HCT116 (cell line): Measurements from ENCODE around the gene HIP1. TPM values are rescaled to one million over a fixed set of nuclear protein-coding genes. Genes with fewer than 3 reads are reported as not detected.

ENCODE experiments used
- ATAC-seq: fragments of 200-7000 bp; cut with Tn5 transposase; 2 replicates; pipeline ENCODE4 v1.9.1; 2020; ENCODE audit warnings: mild to moderate bottlenecking, moderate library complexity
- BruUV-seq: library from RNA; stranded (reverse); fragments of 400-500 nt; replicated peaks from 2 replicates; lab custom pipeline; 2021; lab: Mats Ljungman, UMichigan
- CTCF ChIA-PET: fragments of 300-600 bp; sonication (Branson Sonifier 250); formaldehyde crosslinking; loops from one replicate; lab custom pipeline; 2021; ENCODE audit warnings: antibody characterized with exemption; lab: Charles Lee
- POLR2A ChIA-PET: fragments of 300-600, 350-600 bp; sonication (Branson Sonifier 250); formaldehyde crosslinking; loops from one replicate; lab custom pipeline; 2021; ENCODE audit warnings: antibody characterized with exemption; lab: Charles Lee
- RAD21 ChIA-PET, 2 experiments: fragments of 300-600 bp; sonication (Branson Sonifier 250); formaldehyde crosslinking; loops; one replicate each; lab custom pipeline; 2023; ENCODE audit warnings: low total read pairs in 2 of 2; ENCODE audit not compliant: uncharacterized antibody in 2 of 2, unreplicated experiment in 2 of 2, low non-redundant PET in 1 of 2; lab: Charles Lee
- DNase-seq: peaks from one replicate; pipeline ENCODE4 v3.0.0-alpha.2; 2010; ENCODE audit warnings: low read depth, low spot score
- H2AFZ ChIP-seq: fragments of 200-600 bp; shearing (Covaris generic), sonication (generic); 2 replicates; pipeline ENCODE4 v1.6.1; 2017; ENCODE audit warnings: low read depth, mixed run types, mixed read lengths, antibody characterized with exemption, low read length; ENCODE audit not compliant: poor library complexity, severe bottlenecking
- H3K27ac ChIP-seq: 2 replicates; pipeline ENCODE4 v1.5.1; 2012; ENCODE audit warnings: low read depth, low read length
- H3K27me3 ChIP-seq: fragments of 200-600 bp; sonication (generic); 2 replicates; pipeline ENCODE4 v1.6.1; 2016; ENCODE audit warnings: mixed run types, low read length, mixed read lengths; ENCODE audit not compliant: insufficient read depth
- H3K36me3 ChIP-seq, 2 experiments: fragments of 200-500 bp in 1 of 2; fragments of 200-600 bp in 1 of 2; sonication (Bioruptor generic) in 1 of 2; sonication (generic) in 1 of 2; 2 replicates each; pipeline versions ENCODE4 v1.5.1 to v1.6.1; 2014 to 2016; ENCODE audit warnings: low read length in 2 of 2, inconsistent platforms in 1 of 2, mixed read lengths in 1 of 2, mixed run types in 1 of 2; ENCODE audit not compliant: insufficient read depth in 2 of 2, control insufficient read depth in 1 of 2
- H3K4me1 ChIP-seq, 2 experiments: fragments of 200-600 bp in 1 of 2; sonication (generic) in 1 of 2; 2 replicates each; pipeline versions ENCODE4 v1.5.1 to v1.6.1; 2012 to 2017; ENCODE audit warnings: low read length in 2 of 2, inconsistent platforms in 1 of 2, mild to moderate bottlenecking in 1 of 2, mixed read lengths in 1 of 2, mixed run types in 1 of 2, moderate library complexity in 1 of 2; ENCODE audit not compliant: insufficient read depth in 2 of 2, control insufficient read depth in 1 of 2
- H3K4me2 ChIP-seq: fragments of 200-600 bp; sonication (generic); 2 replicates; pipeline ENCODE4 v1.6.1; 2017; ENCODE audit warnings: mixed run types, low read length, mixed read lengths
- H3K4me3 ChIP-seq, 2 experiments: fragments of 200-600 bp in 1 of 2; sonication (generic) in 1 of 2; replicated peaks in 1 of 2; 2 replicates each; pipeline ENCODE4 v1.5.1; 2011 to 2016; ENCODE audit warnings: low read length in 2 of 2, control low read depth in 1 of 2, low read depth in 1 of 2, mild to moderate bottlenecking in 1 of 2, mixed read lengths in 1 of 2, mixed run types in 1 of 2
- H3K79me2 ChIP-seq: fragments of 200-600 bp; sonication (generic); 2 replicates; pipeline ENCODE4 v1.6.1; 2017; ENCODE audit warnings: mild to moderate bottlenecking, mixed run types, low read length, moderate library complexity, mixed read lengths; ENCODE audit not compliant: insufficient read depth
- H3K9ac ChIP-seq: fragments of 200-600 bp; sonication (generic); 2 replicates; pipeline ENCODE4 v1.6.1; 2016; ENCODE audit warnings: low read length, mixed read lengths
- H3K9me2 ChIP-seq: fragments of 200-600 bp; sonication (generic), shearing (Covaris generic); 2 replicates; pipeline ENCODE4 v1.6.1; 2017; ENCODE audit warnings: mixed run types, mild to moderate bottlenecking, moderate library complexity; ENCODE audit not compliant: insufficient read depth
- H3K9me3 ChIP-seq, 2 experiments: fragments of 200-500 bp in 1 of 2; fragments of 200-600 bp in 1 of 2; sonication (Bioruptor generic) in 1 of 2; sonication (generic) in 1 of 2; 2 replicates each; pipeline ENCODE4 v1.6.1; 2014 to 2017; ENCODE audit warnings: low read length in 2 of 2, mixed read lengths in 2 of 2, inconsistent platforms in 1 of 2, low read depth in 1 of 2, mild to moderate bottlenecking in 1 of 2, mixed run types in 1 of 2, moderate library complexity in 1 of 2; ENCODE audit not compliant: control insufficient read depth in 1 of 2, insufficient read depth in 1 of 2
- H4K20me1 ChIP-seq: fragments of 200-600 bp; sonication (generic), shearing (Covaris generic); 2 replicates; pipeline ENCODE4 v1.6.1; 2017; ENCODE audit warnings: mixed run types, mild to moderate bottlenecking, moderate library complexity; ENCODE audit not compliant: insufficient read depth
- CBX3 ChIP-seq: IDR thresholded peaks from 2 replicates; pipeline ENCODE4 v1.6.1; 2012; ENCODE audit warnings: low read depth
- CEBPB ChIP-seq: IDR thresholded peaks from 2 replicates; pipeline ENCODE4 v1.6.1; 2012; ENCODE audit warnings: low read depth
- ELF1 ChIP-seq: IDR thresholded peaks from 2 replicates; pipeline ENCODE4 v1.6.1; 2012; ENCODE audit warnings: low read depth, borderline replicate concordance
- EZH2 ChIP-seq: fragments of 200-600 bp; sonication (generic); IDR thresholded peaks from 2 replicates; pipeline ENCODE4 v1.6.1; 2017; ENCODE audit warnings: antibody characterized with exemption, mixed run types
- EZH2phosphoT487 ChIP-seq: fragments of 200-600 bp; IDR thresholded peaks from 2 replicates; pipeline ENCODE4 v1.6.1; 2018; ENCODE audit warnings: antibody characterized with exemption, borderline replicate concordance
- MAX ChIP-seq: IDR thresholded peaks from 2 replicates; pipeline ENCODE4 v1.6.1; 2012
- RAD21 ChIP-seq: IDR thresholded peaks from 2 replicates; pipeline ENCODE4 v1.6.1; 2012; ENCODE audit warnings: low read depth, mild to moderate bottlenecking
- SIN3A ChIP-seq: IDR thresholded peaks from 2 replicates; pipeline ENCODE4 v1.6.1; 2012; ENCODE audit warnings: low read depth
- SRF ChIP-seq: IDR thresholded peaks from 2 replicates; pipeline ENCODE4 v1.6.1; 2012; ENCODE audit warnings: low read depth
- YY1 ChIP-seq: IDR thresholded peaks from 2 replicates; pipeline ENCODE4 v1.6.1; 2011; ENCODE audit warnings: low read length, low read depth, moderate library complexity, mild to moderate bottlenecking; ENCODE audit not compliant: insufficient replicate concordance; ENCODE audit errors: extremely low read depth
- ZBTB33 ChIP-seq: IDR thresholded peaks from 2 replicates; pipeline ENCODE4 v1.6.1; 2011; ENCODE audit warnings: mild to moderate bottlenecking, low read length, moderate library complexity; ENCODE audit not compliant: insufficient replicate concordance; ENCODE audit errors: extremely low read depth
- ZFX ChIP-seq: fragments of 450-650 bp; IDR thresholded peaks from 2 replicates; pipeline ENCODE4 v1.6.1; 2017
- ZNF274 ChIP-seq: fragments of 200-500 bp; sonication (Bioruptor generic); IDR thresholded peaks from 2 replicates; pipeline ENCODE4 v1.6.1; 2014; ENCODE audit warnings: mild to moderate bottlenecking, low read depth, low read length, inconsistent platforms
- intact Hi-C: fragments of 100-400 bp; cut with micrococcal nuclease; formaldehyde crosslinking; loops from 2 replicates; pipeline ENCODE4 v1.10.0; 2022
- total RNA-seq: library from RNA; stranded (reverse); gene quantifications from one replicate; pipeline ENCODE4 v1.2.1, GENCODE V29; 2021; ENCODE audit not compliant: unreplicated experiment

The HIP1 gene
- total RNA-seq, 1 experiment from 2014 or later = 22.1 TPM

- TF ChIP-seq YY1 = no peak
- TF ChIP-seq MAX = no peak
- no peak for TF ChIP-seq ZFX
- TF ChIP-seq CBX3 = no peak
- TF ChIP-seq SRF = no peak
- no peak for TF ChIP-seq EZH2phosphoT487
- no peak for TF ChIP-seq EZH2
- TF ChIP-seq, all 23 proteins: peak for 0
- no peaks in the 10 kb centered on the region for H4K20me1 ChIP-seq
- no peak for ATAC-seq
- H3K36me3 ChIP-seq = no peaks in the 10 kb centered on the region
- no peaks in the 10 kb centered on the region for H3K27me3 ChIP-seq
- no peaks in the 10 kb centered on the region for H3K4me1 ChIP-seq
- no peaks in the 10 kb centered on the region for H3K9me3 ChIP-seq
- no peak overlapping the region for H3K4me2 ChIP-seq
- H3K9me2 ChIP-seq = no peaks in the 10 kb centered on the region
- no peak for DNase-seq
- H3K4me3 ChIP-seq = no peak overlapping the region
- H3K79me2 ChIP-seq = no peaks in the 10 kb centered on the region
- H3K27ac ChIP-seq = no peak overlapping the region
- H2AFZ ChIP-seq = no peak overlapping the region
- no peak overlapping the region for H3K9ac ChIP-seq
- intact Hi-C loops = no loop called here
- ChIA-PET POLR2A (no interaction called here), CTCF (no interaction called here), RAD21 (no interaction called here)
- BruUV-seq = no TSS peak
These were observed 165.2 kb downstream of the HIP1 start for GRCh38 chr7:75573477-75574019.

- RAD21 ChIA-PET = no interaction called here
- H3K4me1 ChIP-seq = no peaks in the 10 kb centered on the region
- H3K4me3 ChIP-seq = no peak overlapping the region
- ATAC-seq (no peak), DNase-seq (no peak)
- H3K27me3 ChIP-seq = no peaks in the 10 kb centered on the region
- H3K36me3 ChIP-seq = no peaks in the 10 kb centered on the region
- no peak overlapping the region for H2AFZ ChIP-seq
- no TSS peak for BruUV-seq
- no peaks in the 10 kb centered on the region for H3K9me2 ChIP-seq
- TF ChIP-seq EZH2 = no peak
- no peak for TF ChIP-seq CBX3
- no peak for TF ChIP-seq CEBPB
- TF ChIP-seq SRF = no peak
- TF ChIP-seq ELF1 = no peak
- no peak for TF ChIP-seq SIN3A
- no peak for TF ChIP-seq ZFX
- no peak for TF ChIP-seq ZBTB33
- TF ChIP-seq ZNF274 = no peak
- TF ChIP-seq RAD21 = no peak
- H3K9ac ChIP-seq = no peak overlapping the region
- H4K20me1 ChIP-seq = no peaks in the 10 kb centered on the region
- no peak overlapping the region for H3K4me2 ChIP-seq
- POLR2A ChIA-PET = no interaction called here
- CTCF ChIA-PET = no interaction called here
- intact Hi-C loops = no loop called here
- H3K27ac ChIP-seq = no peak overlapping the region
- no peaks in the 10 kb centered on the region for H3K9me3 ChIP-seq
- no peaks in the 10 kb centered on the region for H3K79me2 ChIP-seq
These were observed 165.9 kb downstream of the HIP1 start for GRCh38 chr7:75572814-75573213.
